GM19324 (cell line): ENCODE data around the gene MTURN.

Experiments
- ATAC-seq: cut with Tn5 transposase; IDR thresholded peaks from one replicate; pipeline ENCODE4 v1.9.1; 2021; ENCODE audit warnings: mild to moderate bottlenecking, moderate library complexity; ENCODE audit not compliant: unreplicated experiment, low FRiP score

MTURN gene

GRCh38 chr7:30200591-30200990 lies 65.8 kb downstream of the MTURN start:
- no peak for ATAC-seq

GRCh38 chr7:30201161-30201666 lies 66.4 kb downstream of the MTURN start:
- ATAC-seq: peak; percentile 69

- no peak for ATAC-seq
These were observed 67.1 kb downstream of the MTURN start for GRCh38 chr7:30201921-30202320.

- no peak for ATAC-seq
These were observed 67.9 kb downstream of the MTURN start for GRCh38 chr7:30202671-30203070.

GRCh38 chr7:30206491-30206890 lies 71.7 kb downstream of the MTURN start:
- ATAC-seq: no peak

- no peak for ATAC-seq
These were observed 72.2 kb downstream of the MTURN start for GRCh38 chr7:30206942-30207341.

GRCh38 chr7:30207376-30207775 lies 72.6 kb downstream of the MTURN start:
- ATAC-seq: no peak

- no peak for ATAC-seq
These were observed 75.2 kb downstream of the MTURN start for GRCh38 chr7:30209951-30210350.
